Smooth muscle cell (in vitro differentiated cells): Measurements from ENCODE around the gene LAMP2. TPM values are rescaled to one million over a fixed set of nuclear protein-coding genes. Genes with fewer than 3 reads are reported as not detected.

Experiments used
- DNase-seq: peaks from one replicate; lab custom pipeline; 2025; ENCODE audit not compliant: unreplicated experiment; lab: John Stamatoyannopoulos, UW
- H2AFZ ChIP-seq: fragments of 200-600 bp; sonication (generic); 2 replicates; pipeline ENCODE4 v1.6.0; 2016; ENCODE audit warnings: antibody characterized with exemption, low read depth, mild to moderate bottlenecking
- H3F3A ChIP-seq: fragments of 200-600 bp; sonication (generic); 2 replicates; pipeline ENCODE4 v1.6.0; 2017; ENCODE audit warnings: antibody characterized with exemption, low read depth
- H3K27ac ChIP-seq: fragments of 200-600 bp; sonication (generic); 2 replicates; pipeline ENCODE4 v1.5.1; 2016; ENCODE audit warnings: low read depth, mild to moderate bottlenecking
- H3K27me3 ChIP-seq: fragments of 200-600 bp; sonication (generic); 2 replicates; pipeline ENCODE4 v1.6.1; 2016; ENCODE audit warnings: low read depth, mild to moderate bottlenecking
- H3K36me3 ChIP-seq: fragments of 200-600 bp; sonication (generic); 2 replicates; pipeline ENCODE4 v1.5.1; 2016; ENCODE audit warnings: low read depth
- H3K4me1 ChIP-seq: fragments of 200-600 bp; sonication (generic); 2 replicates; pipeline ENCODE4 v1.5.1; 2016; ENCODE audit warnings: low read depth
- H3K4me2 ChIP-seq: fragments of 200-600 bp; sonication (generic); 2 replicates; pipeline ENCODE4 v1.6.0; 2016; ENCODE audit warnings: mild to moderate bottlenecking
- H3K4me3 ChIP-seq: fragments of 200-600 bp; sonication (generic); 2 replicates; pipeline ENCODE4 v1.5.1; 2016; ENCODE audit warnings: mild to moderate bottlenecking
- H3K79me2 ChIP-seq: fragments of 200-600 bp; sonication (generic); 2 replicates; pipeline ENCODE4 v1.6.0; 2016; ENCODE audit warnings: low read depth, mild to moderate bottlenecking
- H3K9ac ChIP-seq: fragments of 200-600 bp; sonication (generic); 2 replicates; pipeline ENCODE4 v1.6.0; 2016; ENCODE audit warnings: low read depth
- H3K9me3 ChIP-seq: fragments of 200-600 bp; sonication (generic); replicated peaks from 2 replicates; pipeline ENCODE4 v1.5.1; 2016; ENCODE audit warnings: low read depth
- H4K20me1 ChIP-seq: fragments of 200-600 bp; sonication (generic); 2 replicates; pipeline ENCODE4 v1.6.0; 2016; ENCODE audit warnings: low read depth
- CTCF ChIP-seq: fragments of 200-600 bp; sonication (generic); IDR thresholded peaks from 2 replicates; pipeline ENCODE4 v1.5.1; 2017; ENCODE audit warnings: borderline replicate concordance, mild to moderate bottlenecking, antibody characterized with exemption; ENCODE audit not compliant: insufficient read depth, poor library complexity, severe bottlenecking
- WGBS: methylation state at CpG from one replicate; pipeline ENCODE4 v1.1.7; 2016; ENCODE audit warnings: low lambda C conversion rate; 5-methylcytosine and 5-hydroxymethylcytosine counted together
- polyA plus RNA-seq: library from polyadenylated mRNA; unstranded; fragments of >200 nt; fragmentation: Nextera tagmentation; extraction: Ambion mirVana; gene quantifications from 2 replicates; pipeline ENCODE4 v1.2.1, GENCODE V29; 2016
- total RNA-seq: library from RNA; depleted of rRNA; stranded (reverse); fragments of >200 nt; gene quantifications from 2 replicates; pipeline ENCODE4 v1.2.3, GENCODE V29; 2014

Gene LAMP2
- total RNA-seq (163 and 189 TPM in 2 replicates), polyA plus RNA-seq (120 and 134 TPM in 2 replicates)

DNA sequence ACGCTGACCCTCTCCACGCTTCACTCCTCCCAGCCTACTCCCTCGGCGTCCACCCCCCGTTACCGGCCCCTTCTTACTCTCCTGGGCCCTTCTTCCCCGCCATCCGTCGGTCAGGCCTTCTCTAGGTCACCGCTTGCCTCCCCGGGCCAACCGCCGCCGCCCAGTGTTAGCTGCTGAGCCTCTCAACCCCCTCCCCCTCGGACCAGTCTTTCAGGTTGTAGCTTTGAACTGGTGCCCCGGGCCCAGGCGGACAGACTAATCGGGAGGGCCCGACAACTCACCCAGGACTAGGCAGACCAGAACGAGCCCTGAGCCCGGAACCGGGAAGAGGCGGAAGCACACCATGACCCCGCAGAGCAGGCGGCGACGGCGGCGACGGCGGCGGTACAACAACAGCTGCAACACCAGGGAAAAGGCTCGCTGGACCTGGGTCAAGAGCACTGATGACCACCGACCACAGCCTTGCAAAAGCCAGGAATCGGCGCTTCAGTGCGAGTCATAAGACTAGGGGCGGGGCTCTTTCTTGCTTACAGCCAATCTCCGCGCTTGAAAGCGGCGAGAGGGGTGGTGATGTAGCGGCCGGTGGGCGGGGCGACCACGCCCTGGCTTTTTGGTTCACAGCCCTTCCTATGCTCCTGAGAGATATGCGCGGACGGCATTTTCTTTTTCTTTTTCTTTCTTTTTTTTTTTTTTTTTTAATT lies at the start of gene LAMP2:
LAMP2 (minus strand) TSS at position 472 of the 701 bp plus-strand sequence; CDS start at position 345, 127 bp downstream.
- no peaks in the 10 kb centered on the region for H3K36me3 ChIP-seq
- TF ChIP-seq CTCF = no peak
- no peaks in the 10 kb centered on the region for H3K4me1 ChIP-seq
- WGBS = 42% methylated on average over 50 of the region's 50 CpGs
- peak; percentile 59 for DNase-seq
- peak within 1 kb of the TSS; percentile 87 for H3K4me3 ChIP-seq
- no peaks in the 10 kb centered on the region for H3F3A ChIP-seq
- no peaks in the 10 kb centered on the region for H3K9me3 ChIP-seq
- H2AFZ ChIP-seq = peak within 1 kb of the TSS; percentile 90
- H3K27ac ChIP-seq = peak within 1 kb of the TSS; percentile 95
- H3K79me2 ChIP-seq = peaks cover 42% of the 10 kb centered on the region
- peak within 1 kb of the TSS; percentile 93 for H3K9ac ChIP-seq
- H4K20me1 ChIP-seq = peaks cover 24% of the 10 kb centered on the region
- H3K27me3 ChIP-seq = no peaks in the 10 kb centered on the region
- H3K4me2 ChIP-seq = peak within 1 kb of the TSS; percentile 85

DNA sequence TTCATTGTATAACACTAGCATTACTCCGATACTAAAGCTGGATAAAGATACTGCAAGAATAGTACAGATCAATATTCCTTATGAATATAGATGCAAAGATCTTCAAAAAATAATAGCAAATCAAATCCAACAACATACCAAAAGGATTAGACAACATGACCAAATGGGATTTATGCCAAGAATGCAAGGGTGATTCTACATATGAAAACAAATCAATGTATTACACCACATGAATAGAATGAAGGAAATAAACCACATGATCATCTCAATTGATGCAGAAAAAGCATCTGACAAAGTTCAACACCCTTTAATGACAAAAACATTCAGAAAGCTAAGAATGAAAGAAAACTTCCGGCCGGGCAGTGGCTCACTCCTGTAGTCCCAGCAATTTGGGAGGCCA lies 48.8 kb upstream of the LAMP2 start:
- Histone ChIP-seq H3K9ac (no peak overlapping the region), H3K4me3 (no peak overlapping the region), H3K4me1 (no peaks in the 10 kb centered on the region), H3K4me2 (no peak overlapping the region), H2AFZ (no peak overlapping the region), H3K36me3 (no peaks in the 10 kb centered on the region), H3K79me2 (no peaks in the 10 kb centered on the region), H3K27me3 (no peaks in the 10 kb centered on the region), H4K20me1 (no peaks in the 10 kb centered on the region), H3K27ac (no peak overlapping the region), H3F3A (no peaks in the 10 kb centered on the region), H3K9me3 (no peaks in the 10 kb centered on the region)
- DNase-seq = no peak
- no peak for TF ChIP-seq CTCF
- 91% methylated on average over 3 of the region's 3 CpGs for WGBS

DNA sequence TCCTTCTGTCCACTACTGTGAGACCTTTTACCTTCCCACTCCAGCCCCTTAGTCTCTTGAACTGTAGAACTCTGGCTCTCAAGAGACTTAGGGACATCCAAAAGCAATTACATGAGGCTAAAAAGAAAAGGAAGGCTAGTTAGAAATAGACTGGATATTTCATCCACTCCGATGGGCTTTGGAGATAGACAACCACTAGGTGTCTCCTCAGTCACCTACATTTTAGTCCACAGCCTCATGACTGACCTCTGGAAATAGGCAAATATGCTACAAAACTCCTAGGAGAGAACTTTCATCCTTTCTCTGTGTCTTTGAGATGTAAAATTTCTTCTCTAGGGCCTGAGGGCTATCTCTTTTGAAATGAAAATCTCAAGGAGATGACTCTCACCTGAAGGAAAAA lies 45.1 kb upstream of the LAMP2 start:
- H3F3A ChIP-seq = no peaks in the 10 kb centered on the region
- H3K27ac ChIP-seq = no peak overlapping the region
- no peak overlapping the region for H3K4me3 ChIP-seq
- no peaks in the 10 kb centered on the region for H3K36me3 ChIP-seq
- peak; percentile 13 for TF ChIP-seq CTCF
- H3K4me2 ChIP-seq = no peak overlapping the region
- no peaks in the 10 kb centered on the region for H3K9me3 ChIP-seq
- no peak for DNase-seq
- H2AFZ ChIP-seq = no peak overlapping the region
- H3K4me1 ChIP-seq = no peaks in the 10 kb centered on the region
- no peaks in the 10 kb centered on the region for H4K20me1 ChIP-seq
- WGBS = 56% methylated on average over 1 of the region's 1 CpG
- no peaks in the 10 kb centered on the region for H3K79me2 ChIP-seq
- H3K27me3 ChIP-seq = no peaks in the 10 kb centered on the region
- no peak overlapping the region for H3K9ac ChIP-seq

- Histone ChIP-seq H3K36me3 (no peaks in the 10 kb centered on the region), H3K9ac (no peak overlapping the region), H3K27me3 (no peaks in the 10 kb centered on the region), H3K27ac (no peak overlapping the region), H3K4me3 (no peak overlapping the region), H3F3A (no peaks in the 10 kb centered on the region), H3K4me1 (no peaks in the 10 kb centered on the region), H2AFZ (no peak overlapping the region), H3K79me2 (no peaks in the 10 kb centered on the region), H3K4me2 (no peak overlapping the region), H4K20me1 (no peaks in the 10 kb centered on the region), H3K9me3 (no peaks in the 10 kb centered on the region)
- no peak for DNase-seq
- no peak for TF ChIP-seq CTCF
- 75% methylated on average over 2 of the region's 2 CpGs for WGBS
Observed at GRCh38 chrX:120512627-120513026, 43.5 kb upstream of the LAMP2 start.
